A549 treated with AZD9567 at 1 μM for 4 hours (cell line): Measurements from ENCODE around the gene OR2T5. TPM values are rescaled to one million over a fixed set of nuclear protein-coding genes. Genes with fewer than 3 reads are reported as not detected.

Source experiments
- total RNA-seq: library from RNA; stranded (reverse); fragments of 200-300 nt; extraction: Qiagen RNA extraction; gene quantifications from 5 replicates; pipeline ENCODE4 v1.2.3, GENCODE V29; 2022; ENCODE audit not compliant: insufficient read depth

Gene OR2T5, protein sequence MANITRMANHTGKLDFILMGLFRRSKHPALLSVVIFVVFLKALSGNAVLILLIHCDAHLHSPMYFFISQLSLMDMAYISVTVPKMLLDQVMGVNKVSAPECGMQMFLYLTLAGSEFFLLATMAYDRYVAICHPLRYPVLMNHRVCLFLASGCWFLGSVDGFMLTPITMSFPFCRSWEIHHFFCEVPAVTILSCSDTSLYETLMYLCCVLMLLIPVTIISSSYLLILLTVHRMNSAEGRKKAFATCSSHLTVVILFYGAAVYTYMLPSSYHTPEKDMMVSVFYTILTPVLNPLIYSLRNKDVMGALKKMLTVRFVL
- not detected in 5 replicates for total RNA-seq

DNA sequence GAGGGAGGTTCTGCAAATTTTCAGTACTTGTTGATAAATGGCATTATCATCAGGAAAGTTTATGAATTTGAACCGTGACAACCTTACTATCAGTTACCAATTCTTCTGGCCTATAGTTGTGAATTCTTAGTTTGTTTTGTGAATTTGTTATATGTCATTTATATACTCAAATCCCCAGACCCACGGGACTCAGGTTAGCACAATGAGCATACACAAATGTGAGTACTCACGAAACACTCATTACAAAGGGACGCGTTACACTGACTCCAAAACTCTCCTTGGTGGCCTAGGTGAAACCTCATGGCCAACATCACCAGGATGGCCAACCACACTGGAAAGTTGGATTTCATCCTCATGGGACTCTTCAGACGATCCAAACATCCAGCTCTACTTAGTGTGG, at the start of gene OR2T5:
TSS of gene OR2T5 (plus strand) at position 301 of the 400 bp plus-strand sequence. CDS start at position 301, 0 bp downstream.

DNA sequence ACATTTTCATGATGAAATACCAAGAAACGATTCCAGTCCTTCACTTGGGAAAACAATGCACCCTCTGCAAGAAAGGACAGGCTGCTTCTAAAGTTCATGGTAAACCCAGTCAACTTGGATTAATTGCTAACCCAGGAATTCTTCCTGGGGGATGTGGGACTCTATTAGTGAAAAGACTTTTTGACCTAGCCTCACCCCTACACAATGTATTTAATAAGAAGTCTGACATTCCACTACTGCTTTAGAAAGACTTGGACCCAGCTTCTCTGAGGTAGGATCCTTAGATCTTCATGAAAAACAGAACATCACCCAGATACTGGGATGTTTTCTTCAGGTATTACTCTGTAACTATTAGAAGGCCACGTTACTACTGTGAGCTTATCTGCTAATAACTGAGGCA, 43.0 kb upstream of the OR2T5 start, which contains the start of gene OR2T2:
TSS of gene OR2T2 (plus strand) at position 239 of the 400 bp plus-strand sequence. CDS start 7,161 bp downstream, outside the sequence.

DNA sequence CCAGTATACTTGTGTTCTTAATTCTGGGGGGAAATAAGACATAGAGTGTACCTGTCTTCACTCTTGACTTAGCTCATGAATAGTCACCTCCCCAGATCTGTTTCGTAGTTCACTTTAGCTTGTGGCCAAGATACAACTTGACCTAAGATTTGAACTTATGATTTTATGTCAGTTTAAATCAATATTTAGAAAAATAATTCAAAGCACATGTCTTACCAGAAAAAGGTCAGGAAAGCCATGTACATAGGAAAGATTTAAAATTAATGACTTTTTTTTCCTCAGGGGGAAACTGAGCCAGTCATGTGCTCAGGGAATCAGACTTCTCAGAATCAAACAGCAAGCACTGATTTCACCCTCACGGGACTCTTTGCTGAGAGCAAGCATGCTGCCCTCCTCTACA, 15.3 kb upstream of the OR2T5 start, which contains the start of gene OR2T3:
TSS of gene OR2T3 (plus strand) at position 301 of the 400 bp plus-strand sequence. CDS start at position 301, 0 bp downstream.

DNA sequence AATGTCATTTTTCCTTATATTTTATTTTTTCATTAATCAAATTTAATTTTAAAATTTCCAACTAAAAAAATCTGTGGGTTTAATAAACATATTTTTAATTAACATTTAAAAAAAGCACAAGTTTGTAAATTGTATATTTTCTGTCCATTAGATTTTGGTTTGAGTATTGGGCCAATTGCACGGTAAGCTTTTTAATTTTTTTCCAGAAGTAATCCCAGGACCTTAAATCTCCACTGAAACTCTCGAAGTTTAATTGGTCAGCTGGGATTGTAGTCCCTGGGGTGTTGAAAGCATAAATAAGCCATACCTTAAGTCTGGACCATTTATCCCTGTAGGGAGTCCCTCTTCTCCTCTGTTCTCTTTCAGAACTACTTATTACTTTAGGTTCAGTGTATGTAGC, 19.4 kb downstream of the OR2T5 start, which contains the start of gene OR2G6:
TSS of gene OR2G6 (plus strand) at position 301 of the 400 bp plus-strand sequence. CDS start 13,574 bp downstream, outside the sequence.

Other genes with a start within 250 kb of the OR2T5 start
- not detected in 5 replicates for gene OR2T33, start 210.6 kb upstream of the OR2T5 start, total RNA-seq
- gene OR2T12, start 185.2 kb upstream of the OR2T5 start, total RNA-seq, result not detected in 5 replicates
- not detected in 5 replicates for gene OR2M7, start 164.0 kb upstream of the OR2T5 start, total RNA-seq
- not detected in 5 replicates for gene OR14C36, start 139.8 kb upstream of the OR2T5 start, total RNA-seq
- not detected in 5 replicates for gene OR2T4, start 126.9 kb upstream of the OR2T5 start, total RNA-seq
- not detected in 5 replicates for gene OR2T6, start 112.8 kb upstream of the OR2T5 start, total RNA-seq
- not detected in 5 replicates for gene OR2T1, start 85.5 kb upstream of the OR2T5 start, total RNA-seq
- not detected in 5 replicates for gene OR2T2, start 43.0 kb upstream of the OR2T5 start, total RNA-seq
- gene OR2T3, start 15.2 kb upstream of the OR2T5 start, total RNA-seq, result not detected in 5 replicates
- not detected in 5 replicates for gene OR2G6, start 19.5 kb downstream of the OR2T5 start, total RNA-seq
- not detected in 5 replicates for gene OR2T29, start 74.2 kb downstream of the OR2T5 start, total RNA-seq
- not detected in 5 replicates for gene OR2T34, start 86.2 kb downstream of the OR2T5 start, total RNA-seq
- not detected in 5 replicates for gene OR2T10, start 109.1 kb downstream of the OR2T5 start, total RNA-seq
- not detected in 5 replicates for gene OR2T11, start 146.5 kb downstream of the OR2T5 start, total RNA-seq
- not detected in 5 replicates for gene OR2T35, start 156.7 kb downstream of the OR2T5 start, total RNA-seq
- not detected in 5 replicates for gene OR2T27, start 166.9 kb downstream of the OR2T5 start, total RNA-seq
- not detected in 5 replicates for gene OR14I1, start 214.2 kb downstream of the OR2T5 start, total RNA-seq